ENCODE measurements around the gene NLN. TPM values are rescaled to one million over a fixed set of nuclear protein-coding genes. Genes with fewer than 3 reads are reported as not detected.

The NLN gene
- total RNA-seq, 1 donor from 2014 or later: 94.3 TPM

DNA sequence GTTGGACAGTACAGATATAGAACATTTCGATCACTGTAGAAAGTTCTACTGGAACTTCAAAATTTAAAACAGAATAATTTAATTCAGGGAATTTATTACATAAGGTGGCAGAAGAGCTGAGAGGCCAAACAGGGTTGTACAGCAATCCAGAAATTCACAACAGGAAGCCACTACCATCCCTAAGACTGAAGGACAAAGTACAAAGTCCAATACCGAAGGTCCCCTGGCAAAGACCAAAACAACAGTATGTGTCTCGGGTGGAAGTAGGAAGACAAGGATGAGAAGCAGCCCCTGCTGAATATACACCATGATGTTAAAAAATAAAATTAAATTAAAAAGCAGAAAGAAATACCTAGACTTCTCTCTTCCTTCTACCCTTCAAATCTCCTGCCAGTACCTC is 20.0 kb upstream of the NLN start:
- no peaks in the 10 kb centered on the region for H3F3A ChIP-seq (ENCODE audit: low read depth)
- H4K20me1 ChIP-seq (ENCODE audit: low read depth): no peaks in the 10 kb centered on the region
- no peak overlapping the region for H3K27ac Mint-ChIP-seq
- DNase-seq (ENCODE audit: low spot score): no peak
- H3K4me1 ChIP-seq: no peaks in the 10 kb centered on the region
- H3K27ac ChIP-seq: no peak overlapping the region
- H3K9me3 Mint-ChIP-seq: no peaks in the 10 kb centered on the region
- peaks cover 6% of the 10 kb centered on the region for H3K36me3 Mint-ChIP-seq
- no peak overlapping the region for H3K4me2 ChIP-seq
- H3K27me3 Mint-ChIP-seq (ENCODE audit: insufficient read depth, low read depth): no peaks in the 10 kb centered on the region
- no peaks in the 10 kb centered on the region for H3K9me3 ChIP-seq (ENCODE audit: low read depth)
- H3K36me3 ChIP-seq: no peaks in the 10 kb centered on the region
- H3K9ac ChIP-seq: no peak overlapping the region
- no peak overlapping the region for H3K4me3 Mint-ChIP-seq
- H3K4me3 ChIP-seq: no peak overlapping the region
- no peaks in the 10 kb centered on the region for H3K4me1 Mint-ChIP-seq
- no peaks in the 10 kb centered on the region for H3K27me3 ChIP-seq
- TF ChIP-seq EZH2phosphoT487 (IDR thresholded peaks at IDR 0.05) (no peak), EZH2 (IDR thresholded peaks at IDR 0.05) (no peak)
- TF ChIP-seq, protein P1, sequence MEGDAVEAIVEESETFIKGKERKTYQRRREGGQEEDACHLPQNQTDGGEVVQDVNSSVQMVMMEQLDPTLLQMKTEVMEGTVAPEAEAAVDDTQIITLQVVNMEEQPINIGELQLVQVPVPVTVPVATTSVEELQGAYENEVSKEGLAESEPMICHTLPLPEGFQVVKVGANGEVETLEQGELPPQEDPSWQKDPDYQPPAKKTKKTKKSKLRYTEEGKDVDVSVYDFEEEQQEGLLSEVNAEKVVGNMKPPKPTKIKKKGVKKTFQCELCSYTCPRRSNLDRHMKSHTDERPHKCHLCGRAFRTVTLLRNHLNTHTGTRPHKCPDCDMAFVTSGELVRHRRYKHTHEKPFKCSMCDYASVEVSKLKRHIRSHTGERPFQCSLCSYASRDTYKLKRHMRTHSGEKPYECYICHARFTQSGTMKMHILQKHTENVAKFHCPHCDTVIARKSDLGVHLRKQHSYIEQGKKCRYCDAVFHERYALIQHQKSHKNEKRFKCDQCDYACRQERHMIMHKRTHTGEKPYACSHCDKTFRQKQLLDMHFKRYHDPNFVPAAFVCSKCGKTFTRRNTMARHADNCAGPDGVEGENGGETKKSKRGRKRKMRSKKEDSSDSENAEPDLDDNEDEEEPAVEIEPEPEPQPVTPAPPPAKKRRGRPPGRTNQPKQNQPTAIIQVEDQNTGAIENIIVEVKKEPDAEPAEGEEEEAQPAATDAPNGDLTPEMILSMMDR (IDR thresholded peaks at IDR 0.05): no peak
- H3K79me2 ChIP-seq (ENCODE audit: low read depth): no peaks in the 10 kb centered on the region
- H2AFZ ChIP-seq (replicated peaks): no peak overlapping the region

DNA sequence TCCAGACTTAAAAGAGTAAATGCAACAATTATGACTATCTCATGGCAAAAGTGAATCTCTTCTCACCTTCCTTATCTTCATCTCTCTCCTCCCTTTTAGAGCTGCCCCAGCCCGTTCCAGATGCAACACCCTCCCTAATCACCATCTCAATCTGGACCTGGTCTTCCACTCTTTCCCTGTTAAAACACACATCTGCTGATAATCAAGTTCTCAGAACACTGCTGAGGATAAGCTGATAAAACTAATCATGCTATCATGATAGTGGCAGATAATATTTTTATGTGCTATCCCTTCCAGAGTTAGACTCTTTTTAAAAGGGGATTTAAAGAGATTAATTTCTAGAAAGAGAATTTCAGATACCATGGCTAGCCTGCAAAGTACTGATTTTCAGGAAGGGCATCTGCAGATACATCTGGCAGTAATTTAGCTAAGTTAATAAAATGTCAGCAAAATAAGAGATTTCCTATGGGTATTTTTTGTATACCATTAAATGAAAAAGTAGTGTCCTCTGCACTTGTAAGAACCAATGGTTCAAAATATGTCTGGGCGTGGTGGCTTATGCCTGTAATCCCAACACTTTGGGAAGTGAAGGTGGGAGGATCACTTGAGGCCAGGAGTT is 17.3 kb upstream of the NLN start:
- Mint-ChIP-seq H3K36me3 (peaks cover 6% of the 10 kb centered on the region), H3K4me1 (no peaks in the 10 kb centered on the region), H3K27ac (no peak overlapping the region), H3K27me3 (ENCODE audit: insufficient read depth, low read depth) (no peaks in the 10 kb centered on the region), H3K4me3 (no peak overlapping the region), H3K9me3 (no peaks in the 10 kb centered on the region)
- no peak for DNase-seq (ENCODE audit: low spot score)
- no peaks in the 10 kb centered on the region for H3K9me3 ChIP-seq (ENCODE audit: low read depth)
- H3K9ac ChIP-seq: no peak overlapping the region
- no peaks in the 10 kb centered on the region for H3K79me2 ChIP-seq (ENCODE audit: low read depth)
- no peaks in the 10 kb centered on the region for H3F3A ChIP-seq (ENCODE audit: low read depth)
- no peak for TF ChIP-seq EZH2 (IDR thresholded peaks at IDR 0.05)
- no peak for TF ChIP-seq EZH2phosphoT487 (IDR thresholded peaks at IDR 0.05)
- TF ChIP-seq, protein P1 (IDR thresholded peaks at IDR 0.05): no peak
- H3K27ac ChIP-seq: no peak overlapping the region
- no peak overlapping the region for H3K4me2 ChIP-seq
- no peaks in the 10 kb centered on the region for H3K27me3 ChIP-seq
- no peak overlapping the region for H3K4me3 ChIP-seq
- H3K4me1 ChIP-seq: no peaks in the 10 kb centered on the region
- no peaks in the 10 kb centered on the region for H3K36me3 ChIP-seq
- no peaks in the 10 kb centered on the region for H4K20me1 ChIP-seq (ENCODE audit: low read depth)
- no peak overlapping the region for H2AFZ ChIP-seq (replicated peaks)

DNA sequence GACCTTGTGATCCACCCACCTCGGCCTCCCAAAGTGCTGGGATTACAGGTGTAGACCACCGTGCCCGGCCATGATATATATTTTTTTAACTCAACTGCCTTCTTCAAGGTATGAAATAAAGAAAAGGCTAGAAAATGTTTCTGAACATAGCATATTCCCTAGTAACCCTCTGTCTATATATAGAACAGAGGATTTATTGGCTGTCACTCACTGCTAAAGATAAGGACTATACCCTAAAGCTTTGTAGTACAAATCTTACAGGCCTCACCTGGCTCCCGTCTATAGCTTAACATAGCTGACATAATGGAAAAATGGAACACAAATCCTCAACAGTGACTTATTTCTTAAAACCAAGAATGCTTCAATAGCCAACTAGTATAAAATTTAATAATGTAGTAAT is 14.3 kb upstream of the NLN start:
- H3K9me3 ChIP-seq (ENCODE audit: low read depth): no peaks in the 10 kb centered on the region
- H3F3A ChIP-seq (ENCODE audit: low read depth): no peaks in the 10 kb centered on the region
- Mint-ChIP-seq H3K36me3 (peaks cover 10% of the 10 kb centered on the region), H3K9me3 (no peaks in the 10 kb centered on the region), H3K27ac (no peak overlapping the region), H3K4me3 (no peak overlapping the region), H3K27me3 (ENCODE audit: insufficient read depth, low read depth) (no peaks in the 10 kb centered on the region), H3K4me1 (no peaks in the 10 kb centered on the region)
- no peak overlapping the region for H3K4me2 ChIP-seq
- H3K27ac ChIP-seq: no peak overlapping the region
- no peak overlapping the region for H3K9ac ChIP-seq
- DNase-seq (ENCODE audit: low spot score): no peak
- no peaks in the 10 kb centered on the region for H3K79me2 ChIP-seq (ENCODE audit: low read depth)
- H3K4me1 ChIP-seq: no peaks in the 10 kb centered on the region
- H3K4me3 ChIP-seq: no peak overlapping the region
- H3K36me3 ChIP-seq: no peaks in the 10 kb centered on the region
- H2AFZ ChIP-seq (replicated peaks): no peak overlapping the region
- H3K27me3 ChIP-seq: no peaks in the 10 kb centered on the region
- H4K20me1 ChIP-seq (ENCODE audit: low read depth): no peaks in the 10 kb centered on the region
- TF ChIP-seq EZH2 (IDR thresholded peaks at IDR 0.05) (no peak), EZH2phosphoT487 (IDR thresholded peaks at IDR 0.05) (no peak)
- TF ChIP-seq, protein P1 (IDR thresholded peaks at IDR 0.05): no peak

Measured in neural progenitor cell (in vitro differentiated cells).